Gastrocnemius medialis (tissue), 4 donors: Measurements from ENCODE around the gene DISP3.

Experiments used
- CTCF ChIP-seq, 5 experiments: fragments of 450-650 bp in 3 of 5; fragments of 200-600 bp in 2 of 5; sonication (generic) in 2 of 5; IDR thresholded peaks in 4 of 5; conservative IDR thresholded peaks in 1 of 5; 1 replicate in 4 of 5; 2 replicates in 1 of 5; pipeline ENCODE4 v1.5.1; 2016 to 2019; ENCODE audit warnings: antibody characterized with exemption in 5 of 5, mild to moderate bottlenecking in 3 of 5, moderate library complexity in 3 of 5
- POLR2A ChIP-seq, 2 donors: fragments of 450-650 bp; IDR thresholded peaks; one replicate each; pipeline ENCODE4 v1.6.1; 2017; ENCODE audit warnings: antibody characterized with exemption in 2 of 2, mild to moderate bottlenecking in 2 of 2, moderate library complexity in 2 of 2

DNA sequence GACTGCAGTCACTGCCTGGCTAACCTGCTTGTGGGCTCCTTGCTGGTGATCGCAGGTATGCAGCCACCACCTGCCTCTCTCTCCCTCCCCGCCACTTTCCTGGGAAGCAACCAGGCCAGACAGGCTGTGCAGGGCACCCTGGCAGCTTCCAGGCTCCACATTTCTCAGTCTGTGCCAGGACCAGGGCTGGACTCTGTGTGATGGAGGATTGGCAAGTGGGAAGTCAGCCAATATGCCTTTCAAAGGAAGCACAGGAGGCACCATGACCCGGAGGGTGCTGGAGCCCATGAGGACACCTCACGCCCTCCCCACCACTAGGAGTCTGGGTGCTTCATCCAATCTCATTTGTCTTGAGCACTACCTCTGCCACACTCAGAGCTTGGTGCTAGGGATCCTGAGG, 15.8 kb upstream of the DISP3 start:
- TF ChIP-seq CTCF (IDR thresholded peaks at IDR 0.05 in 4 of 5, conservative IDR thresholded peaks at IDR 0.05 in 1 of 5): no peak
- TF ChIP-seq POLR2A (IDR thresholded peaks at IDR 0.05): no peak
